ENCODE data around the gene PRKRIP1.
"Not testable (repeated sequence)": the region's sequence is repeated elsewhere in the genome, so short reads cannot be mapped to it uniquely, and the experiment has no call there.

The PRKRIP1 gene

DNA sequence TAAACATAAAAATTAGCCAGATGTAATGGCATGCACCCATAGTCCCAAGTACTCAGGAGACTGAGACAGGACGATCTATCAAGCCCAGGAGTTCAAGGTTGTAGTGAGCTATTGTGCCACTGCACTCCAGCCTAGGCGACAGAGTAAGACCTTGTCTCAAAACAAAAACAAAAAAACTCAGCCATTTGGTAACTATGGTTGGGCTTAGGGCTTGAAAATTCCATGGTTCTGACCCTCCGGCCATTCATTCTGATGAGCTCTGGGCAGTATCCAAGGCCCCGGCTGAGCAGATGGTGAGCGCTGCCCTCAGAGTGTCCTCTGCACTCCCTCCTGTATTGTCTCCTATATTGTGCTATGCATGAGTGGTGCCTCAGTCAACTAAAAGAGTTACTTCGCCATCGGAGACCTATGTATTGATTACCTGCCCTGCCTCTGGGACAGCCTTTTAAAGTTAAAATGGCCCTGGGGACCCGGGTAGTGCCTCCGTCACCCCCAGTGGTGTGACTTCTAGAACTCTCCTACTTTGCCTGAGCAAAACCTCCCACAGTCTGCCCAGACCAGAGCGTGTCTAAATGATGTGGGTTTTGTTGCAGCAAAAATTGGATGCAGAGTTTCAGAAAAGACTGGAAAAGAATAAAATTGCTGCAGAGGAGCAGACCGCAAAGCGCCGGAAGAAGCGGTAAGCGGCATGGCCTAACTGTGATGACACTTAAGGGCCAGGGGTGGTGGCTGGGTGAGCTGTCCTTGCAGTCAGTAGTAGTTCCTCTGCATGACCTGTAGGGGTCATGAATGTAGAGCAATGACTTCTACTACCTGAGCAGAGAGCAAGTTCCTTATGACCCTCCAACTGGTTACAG is 8.1 kb downstream of the PRKRIP1 start:
- no peak for FAIRE-seq

DNA sequence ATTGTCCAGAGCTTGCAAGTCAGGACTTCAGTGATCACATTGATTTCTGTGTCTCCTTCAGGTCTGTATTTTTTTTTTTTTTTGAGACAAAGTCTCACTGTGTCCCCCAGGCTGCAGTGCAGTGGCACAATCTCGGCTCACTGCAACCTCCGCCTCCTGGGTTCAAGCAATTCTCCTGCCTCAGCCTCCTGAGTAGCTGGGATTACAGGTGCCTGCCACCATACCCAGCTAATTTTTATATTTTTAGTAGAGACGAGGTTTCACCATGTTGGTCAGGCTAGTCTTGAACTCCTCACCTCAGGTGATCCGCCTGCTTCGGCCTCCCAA is 8.7 kb downstream of the PRKRIP1 start:
- not testable (repeated sequence) for FAIRE-seq

DNA sequence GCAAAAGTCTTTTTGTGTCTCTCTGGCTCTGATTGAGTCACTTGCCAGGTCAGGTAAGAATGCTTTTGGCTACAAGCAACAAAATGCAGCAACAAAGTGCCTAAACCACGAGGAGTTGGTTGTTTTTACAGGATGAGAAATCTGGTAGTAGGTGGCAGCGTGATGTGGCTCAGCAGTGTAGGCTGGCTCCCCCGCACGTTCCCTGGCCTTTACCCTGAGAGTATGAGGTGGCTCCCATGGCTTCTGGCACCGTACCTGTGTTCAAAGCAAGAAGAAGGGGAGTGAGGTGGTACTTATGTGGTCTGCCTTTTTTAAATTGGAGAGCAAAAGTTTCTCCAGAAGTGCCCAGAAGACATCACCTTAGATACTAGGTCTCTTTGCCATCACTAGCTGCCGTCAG is 11.7 kb downstream of the PRKRIP1 start:
- FAIRE-seq = no peak

DNA sequence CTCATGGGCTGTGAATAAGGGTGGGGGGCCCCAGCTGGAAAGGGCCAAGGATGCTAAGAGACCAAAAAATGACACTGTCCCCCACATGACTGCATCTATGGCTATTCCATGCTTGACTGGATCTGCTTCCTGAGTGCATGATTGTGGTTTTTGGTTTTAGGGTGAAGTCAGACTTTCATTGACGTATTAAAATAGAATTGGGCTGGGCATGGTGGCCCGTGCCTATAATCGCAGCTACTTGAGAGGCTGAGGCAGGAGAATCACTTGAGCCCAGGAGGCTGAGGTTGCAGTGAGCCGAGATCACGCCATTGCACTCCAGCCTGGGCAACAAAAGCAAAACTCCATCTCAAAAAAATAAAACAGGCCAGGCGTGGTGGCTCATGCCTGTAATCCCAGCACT is 12.4 kb downstream of the PRKRIP1 start:
- FAIRE-seq = not testable (repeated sequence)

DNA sequence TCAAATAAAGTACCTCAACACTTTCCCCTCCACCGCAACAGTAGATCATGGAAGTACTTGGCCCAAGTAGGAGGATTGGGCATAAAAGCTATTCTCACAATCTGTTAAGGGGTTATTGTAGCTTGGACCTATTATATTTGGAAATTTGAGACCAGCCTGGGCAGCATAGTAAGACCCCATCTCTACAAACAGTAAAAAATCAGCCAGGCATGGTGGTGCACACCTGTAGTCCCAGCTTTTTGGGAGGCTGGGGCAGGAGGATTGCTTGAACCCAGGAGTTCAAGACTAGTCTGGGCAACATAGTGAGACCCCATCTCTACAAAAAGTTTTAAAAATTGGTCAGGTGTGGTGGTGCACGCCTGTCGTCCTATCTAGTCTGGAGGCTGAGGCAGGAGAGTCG is 13.2 kb downstream of the PRKRIP1 start:
- FAIRE-seq = no peak

DNA sequence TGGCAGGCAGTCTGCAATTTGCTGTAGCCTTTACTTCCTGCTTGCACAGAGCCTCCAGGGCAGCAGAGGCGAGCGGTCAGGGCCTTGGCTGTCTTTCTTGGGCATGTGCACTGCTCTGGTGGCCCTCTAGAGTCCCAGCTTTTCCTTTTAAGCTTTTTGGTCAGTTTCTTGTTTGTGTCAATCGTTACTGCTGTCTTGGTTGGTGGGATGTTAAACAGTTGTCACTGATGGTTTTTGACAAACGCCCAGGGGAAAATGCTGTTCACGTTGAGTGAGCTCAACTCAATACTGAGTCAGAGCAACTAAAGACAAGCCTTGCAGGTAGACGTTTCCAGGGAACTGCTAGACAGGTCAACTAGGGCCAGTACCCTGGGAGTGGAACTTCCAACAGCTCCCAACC is 14.0 kb downstream of the PRKRIP1 start:
- FAIRE-seq = no peak

DNA sequence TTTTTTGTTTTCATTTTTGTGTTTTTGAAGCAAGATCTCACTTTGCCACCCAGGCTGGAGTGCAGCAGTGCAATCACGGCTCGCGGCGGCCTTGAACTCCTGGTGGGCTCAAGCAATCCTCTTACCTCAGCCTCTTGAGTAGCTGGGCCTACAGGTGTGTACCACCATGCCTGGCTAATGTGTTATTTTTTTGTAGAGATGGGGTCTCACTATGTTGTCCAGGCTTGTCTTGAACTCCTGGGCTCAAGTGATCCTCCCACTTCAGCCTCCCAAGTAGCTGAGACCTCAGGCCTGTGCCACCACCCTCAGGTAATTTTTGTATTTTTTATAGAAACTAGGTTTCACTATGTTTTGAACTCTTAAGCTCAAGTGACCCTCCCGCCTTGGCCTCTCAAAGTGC is 14.8 kb downstream of the PRKRIP1 start:
- no peak for FAIRE-seq

DNA sequence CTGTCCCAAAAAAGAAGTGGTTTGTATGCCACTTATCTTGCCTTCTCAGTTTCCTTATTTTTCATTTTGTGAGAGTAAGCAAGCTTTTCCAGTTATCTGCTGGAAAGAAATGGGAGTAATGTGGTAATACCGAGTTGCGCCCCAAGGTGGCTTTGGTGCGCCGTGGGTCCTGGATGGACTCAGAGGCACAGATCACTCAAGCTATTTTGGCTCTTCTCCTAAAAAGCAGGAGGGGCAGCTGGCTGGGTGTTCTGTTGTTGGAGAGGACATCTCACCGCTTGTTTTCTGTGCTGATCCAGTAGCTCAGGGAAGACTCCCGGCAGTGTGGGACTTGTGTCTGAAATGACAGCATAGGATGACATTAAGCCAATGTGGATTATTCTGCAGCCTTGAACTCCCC is 16.4 kb downstream of the PRKRIP1 start:
- FAIRE-seq = no peak

DNA sequence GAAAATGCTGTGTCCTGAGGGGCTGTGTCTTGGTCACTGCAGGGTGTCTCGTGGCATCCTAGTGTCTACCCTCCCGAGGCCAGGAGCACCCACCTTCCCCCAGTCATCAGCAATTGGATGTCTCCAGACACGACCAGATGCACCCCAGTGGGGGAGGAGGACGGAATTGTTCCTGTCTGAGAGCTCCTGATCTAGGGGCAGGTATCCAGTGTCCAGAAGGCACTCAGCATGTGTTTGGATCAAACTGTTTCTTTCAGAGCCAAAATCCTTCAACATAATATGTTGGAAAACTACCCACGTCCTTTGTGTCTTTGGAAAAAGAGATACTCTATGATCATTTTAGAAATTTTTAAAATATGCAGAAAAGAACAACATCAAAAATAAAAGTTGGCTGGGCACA is 16.9 kb downstream of the PRKRIP1 start:
- FAIRE-seq = no peak

DNA sequence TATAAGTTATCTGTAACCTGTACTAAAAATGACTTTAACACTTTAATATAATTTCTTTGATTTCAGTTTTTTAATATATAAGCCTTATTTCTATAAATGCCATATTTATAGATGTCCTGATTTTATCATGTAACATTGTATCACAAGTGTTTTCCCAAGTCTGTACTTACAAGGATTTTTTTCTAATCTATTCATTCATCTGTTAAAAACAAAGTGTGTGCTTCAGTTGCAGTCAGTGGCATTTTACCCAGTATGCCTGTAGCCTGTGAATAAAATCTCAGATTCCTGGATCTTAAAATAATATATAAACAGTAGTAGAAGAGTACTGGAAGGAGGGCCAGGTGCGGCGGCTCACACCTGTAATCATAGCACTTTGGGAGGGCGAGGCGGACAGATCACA is 17.4 kb downstream of the PRKRIP1 start:
- FAIRE-seq = no peak

DNA sequence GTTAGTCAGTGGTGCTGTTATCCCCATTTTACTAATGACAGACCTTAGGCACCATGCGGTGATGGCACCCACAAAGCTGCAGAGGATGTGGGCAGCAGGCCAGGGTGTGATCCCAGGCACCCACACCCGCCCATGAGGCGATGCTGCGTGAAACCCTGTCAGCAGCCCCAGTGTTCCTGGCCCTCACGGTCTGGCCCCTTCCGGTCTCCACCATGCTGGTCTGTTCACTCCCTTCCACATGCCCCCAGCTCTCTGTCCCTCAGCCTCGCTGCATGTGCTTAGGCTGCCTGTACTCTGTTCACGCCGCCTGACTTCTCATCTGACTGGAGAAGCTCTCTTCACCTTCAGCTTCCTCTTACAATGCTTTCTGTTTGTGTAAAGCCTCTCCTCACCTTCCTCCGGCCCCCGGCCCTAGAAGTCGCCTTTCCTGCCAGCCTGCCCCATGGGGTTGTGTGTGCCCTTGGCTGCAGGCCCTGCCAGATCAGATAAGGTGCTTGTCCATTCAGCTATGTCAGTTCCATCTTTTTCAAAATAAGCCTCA is 19.6 kb downstream of the PRKRIP1 start:
- no peak for FAIRE-seq

DNA sequence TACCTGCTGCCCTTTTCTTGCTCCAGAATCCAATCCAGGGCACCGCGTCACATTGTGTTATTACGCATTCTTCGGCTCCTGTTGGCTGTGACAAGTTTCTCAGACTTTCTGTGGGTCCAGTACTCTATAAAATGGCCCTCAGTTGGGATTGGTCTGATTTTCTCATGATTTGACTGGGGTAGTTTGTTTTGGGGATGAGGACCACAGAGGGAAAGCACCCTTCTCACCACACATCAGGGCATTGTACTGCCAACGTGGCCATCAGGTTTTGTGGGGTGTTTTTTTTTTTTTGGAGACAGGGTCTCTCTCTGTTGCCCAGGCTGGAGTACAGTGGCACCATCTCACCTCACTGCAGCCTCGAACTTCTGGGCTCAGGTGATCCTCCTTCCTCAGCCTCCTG is 20.2 kb downstream of the PRKRIP1 start:
- no peak for FAIRE-seq

DNA sequence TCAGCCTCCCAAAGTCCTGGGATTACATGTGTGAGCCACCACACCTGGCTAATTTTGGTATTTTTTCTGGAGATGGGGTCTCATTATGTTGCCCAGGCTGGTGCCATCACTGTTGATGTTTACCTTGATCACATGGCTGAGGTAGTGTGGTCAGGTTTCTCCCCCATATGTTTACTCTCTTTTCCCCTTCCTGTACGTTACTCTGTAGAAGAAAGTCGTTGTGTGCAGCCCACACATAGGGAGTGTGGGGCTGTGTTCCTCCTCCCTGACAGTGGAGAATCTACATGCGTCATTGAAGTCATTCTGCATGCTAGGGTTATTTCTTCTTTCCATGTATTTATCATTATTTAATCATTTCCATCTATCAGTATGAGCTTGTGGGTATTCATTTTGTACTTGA is 20.9 kb downstream of the PRKRIP1 start:
- no peak for FAIRE-seq

DNA sequence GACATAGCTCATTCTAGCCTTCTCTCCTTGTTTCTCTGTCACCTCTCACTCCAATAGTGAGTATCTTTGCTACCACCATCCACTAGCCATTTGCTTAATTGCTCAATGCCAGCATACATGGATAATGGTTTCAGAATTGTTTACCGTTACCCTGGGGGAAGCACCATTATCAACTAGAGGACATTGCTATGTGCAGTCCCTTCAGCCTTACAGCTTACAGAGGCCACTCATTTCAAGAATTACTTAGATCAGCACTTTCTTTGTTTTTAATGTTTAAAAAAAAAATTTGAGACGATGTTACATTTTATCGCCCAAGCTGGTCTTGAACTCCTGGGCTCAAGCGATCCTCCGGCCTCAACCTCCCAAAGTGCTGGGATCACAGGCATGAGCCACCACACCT is 22.4 kb downstream of the PRKRIP1 start:
- FAIRE-seq = no peak

DNA sequence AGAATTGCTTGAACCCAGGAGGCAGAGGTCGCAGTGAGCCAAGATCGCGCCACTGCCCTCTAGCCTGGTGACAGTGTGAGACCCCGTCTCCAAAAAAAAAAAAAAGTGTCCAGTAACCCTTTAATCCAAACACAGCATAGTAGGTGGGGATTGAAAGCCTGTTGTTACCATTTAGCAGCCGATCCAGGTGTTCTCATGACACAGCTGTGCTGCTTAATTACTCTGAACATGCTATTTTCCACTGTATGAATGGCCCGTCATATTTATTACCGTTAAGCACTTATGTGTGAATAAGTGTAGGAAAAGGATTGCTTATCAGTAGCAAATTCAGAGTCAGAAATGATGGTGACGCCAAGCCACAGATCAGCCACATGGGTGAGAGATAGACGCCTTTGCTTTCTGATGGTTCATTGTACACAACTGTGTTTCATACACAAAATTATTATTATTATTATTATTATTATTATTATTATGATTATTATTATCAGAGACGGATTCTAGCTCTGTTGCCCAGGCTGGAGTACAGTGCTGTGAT is 25.6 kb downstream of the PRKRIP1 start:
- FAIRE-seq = no peak

DNA sequence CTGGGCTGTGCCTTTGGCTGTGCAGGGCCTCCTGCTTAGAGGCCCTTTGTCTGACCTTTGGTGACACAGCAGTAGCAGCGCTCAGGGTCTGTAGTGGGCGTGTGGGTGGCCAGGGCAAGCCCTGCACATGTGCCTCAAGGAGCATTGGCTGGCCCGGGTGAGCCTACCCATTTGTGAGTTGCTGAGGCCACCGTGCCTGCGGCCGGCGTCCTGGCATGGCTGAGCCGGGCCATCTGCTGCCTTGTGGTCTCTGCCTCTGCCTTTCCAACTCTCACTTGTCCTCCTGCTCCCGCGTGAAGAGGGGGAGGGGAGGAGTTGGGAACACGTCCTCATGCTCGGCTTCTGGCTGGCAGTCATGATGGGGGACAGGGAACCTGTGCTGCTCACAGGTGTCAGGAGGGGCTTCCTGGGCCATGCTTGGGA is 28.0 kb downstream of the PRKRIP1 start:
- no peak for FAIRE-seq

DNA sequence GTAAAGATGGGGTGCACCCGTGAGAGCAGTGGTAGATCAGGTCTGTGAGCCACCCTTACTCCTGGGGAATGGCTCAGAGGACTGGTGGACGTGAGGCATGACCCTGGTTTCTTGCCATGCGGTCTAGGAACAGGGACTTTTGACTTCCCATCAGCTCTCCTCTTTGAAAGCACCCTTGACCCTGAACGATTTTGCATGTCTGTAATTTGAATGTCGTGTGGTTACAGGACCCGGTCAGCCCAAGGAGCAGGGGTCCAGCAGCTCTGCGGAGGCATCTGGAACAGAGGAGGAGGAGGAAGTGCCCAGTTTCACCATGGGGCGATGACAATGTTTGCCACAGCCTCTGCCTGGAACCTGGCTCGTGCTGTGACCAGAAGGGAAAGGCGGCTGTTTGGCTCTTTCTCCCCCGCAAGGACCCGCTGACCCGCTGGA is 28.6 kb downstream of the PRKRIP1 start:
- no peak for FAIRE-seq

DNA sequence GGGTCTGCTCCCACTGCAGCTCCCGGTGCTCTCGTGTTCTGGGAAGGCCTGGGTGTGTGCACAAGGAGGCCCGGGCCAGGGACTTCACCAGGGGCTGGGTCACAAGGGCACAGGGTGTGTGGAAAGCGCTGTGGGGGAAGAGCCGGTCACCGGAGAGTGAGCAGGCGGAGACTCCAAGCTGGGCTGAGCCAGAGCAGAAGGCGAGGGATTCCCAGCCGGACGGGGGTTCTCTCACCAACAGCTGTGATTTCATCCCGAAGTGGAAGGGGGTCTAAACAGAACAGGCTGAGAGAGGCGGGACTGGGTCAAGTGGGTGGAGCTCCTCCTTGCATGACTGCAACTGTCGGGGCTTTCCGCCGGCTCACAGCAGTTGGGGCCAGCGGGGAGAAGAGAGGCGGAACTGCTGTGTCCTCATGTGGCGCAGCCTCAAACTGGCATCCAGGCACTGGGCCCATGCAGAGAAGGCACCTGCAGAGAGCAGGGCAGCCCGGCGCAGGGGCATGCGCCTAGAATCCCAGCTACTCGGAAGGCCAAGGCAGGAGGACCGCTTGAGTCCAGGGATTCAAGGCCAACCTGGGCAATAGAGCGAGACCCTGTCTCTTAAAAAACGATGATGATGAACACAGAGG is 29.6 kb downstream of the PRKRIP1 start:
- FAIRE-seq = no peak

DNA sequence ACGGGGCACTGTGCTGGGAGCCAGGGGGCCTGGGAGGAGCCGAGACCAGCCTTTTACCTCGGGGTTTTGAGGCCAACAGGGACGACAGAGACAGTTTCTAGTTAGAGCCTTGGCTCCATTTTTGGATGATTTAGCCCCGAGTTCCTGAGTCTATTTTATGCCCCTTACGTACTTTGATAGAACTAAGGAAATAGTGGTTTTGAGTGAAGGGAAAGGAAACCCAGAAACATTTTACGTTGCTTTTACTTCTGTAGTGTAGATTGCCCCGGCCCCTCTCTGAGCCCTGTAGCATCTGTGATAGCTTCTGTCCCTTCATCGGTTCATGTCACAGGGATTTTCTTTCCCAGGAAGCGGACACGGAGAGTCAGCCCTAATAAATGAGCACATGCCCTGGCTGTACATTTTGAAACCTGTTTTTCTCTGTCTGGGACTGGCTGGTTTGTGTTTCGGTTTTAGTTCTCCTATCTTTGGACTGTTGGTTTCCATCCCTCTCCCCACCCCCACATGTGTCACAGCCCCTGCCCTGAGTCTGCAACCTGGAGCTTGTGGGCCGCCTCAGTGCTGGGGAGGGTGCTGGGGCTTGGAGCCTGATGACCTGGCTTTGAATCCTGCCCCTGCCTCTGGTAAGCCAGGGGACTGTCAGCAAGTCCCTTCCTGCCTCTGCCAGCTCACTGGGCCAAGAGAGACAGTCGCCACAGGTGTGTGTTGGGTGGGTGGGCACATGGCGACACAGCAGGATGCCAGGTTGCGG is 30.3 kb downstream of the PRKRIP1 start:
- FAIRE-seq = no peak

DNA sequence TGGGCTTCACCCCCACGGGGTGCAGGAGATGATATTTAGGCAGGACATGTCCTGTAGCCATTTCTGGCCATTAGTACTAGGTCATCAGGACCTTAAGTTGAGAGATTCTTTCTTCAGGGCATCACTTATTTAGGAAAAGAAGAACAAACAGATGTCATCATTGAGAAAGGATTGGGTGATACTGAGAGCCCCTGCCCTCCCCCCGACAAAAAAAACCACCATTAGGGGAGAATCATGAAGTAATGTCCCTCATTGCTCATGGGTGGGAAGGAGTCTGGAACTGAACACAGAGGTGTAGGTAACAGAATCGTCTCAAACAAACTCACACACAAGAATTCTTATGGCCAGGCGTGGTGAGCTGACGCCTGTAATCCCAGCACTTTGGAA is 30.8 kb downstream of the PRKRIP1 start:
- no peak for FAIRE-seq

DNA sequence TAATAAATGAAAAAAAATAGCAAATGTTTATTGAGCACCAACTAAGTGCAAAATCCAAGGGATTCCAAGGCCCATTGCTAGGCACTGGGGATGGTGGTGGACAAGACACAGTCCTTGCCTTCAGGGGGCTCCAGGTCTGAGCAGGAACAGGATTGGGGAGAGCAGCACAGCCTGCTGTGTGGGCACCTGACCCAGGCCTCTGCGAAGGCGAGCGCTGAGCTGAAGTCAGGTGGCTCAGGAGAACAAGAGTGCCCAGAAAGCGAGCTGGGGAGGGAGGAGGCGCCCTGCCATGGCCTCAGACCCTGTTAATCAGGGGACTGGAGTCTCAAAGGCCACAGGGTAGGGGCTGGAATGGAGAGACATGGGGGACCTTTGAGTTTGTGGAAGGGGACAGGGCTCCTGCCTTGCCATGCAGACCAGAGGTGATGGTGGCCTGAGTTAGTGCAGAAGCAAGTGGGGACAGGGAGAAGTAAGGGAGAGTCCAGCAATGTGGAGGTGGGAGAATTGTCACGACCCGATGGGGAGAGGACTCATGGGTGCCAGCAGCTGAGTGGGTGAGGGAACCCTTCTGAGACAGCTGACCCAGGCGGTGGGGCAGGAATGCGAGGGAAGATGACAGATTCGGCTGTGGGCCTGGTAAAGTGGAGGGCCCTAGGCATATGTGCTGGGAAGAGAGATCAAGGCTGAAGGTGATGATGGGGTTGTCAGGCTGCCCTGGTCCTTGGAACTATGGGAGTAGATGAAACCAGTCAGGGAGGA is 33.2 kb downstream of the PRKRIP1 start:
- FAIRE-seq = no peak

DNA sequence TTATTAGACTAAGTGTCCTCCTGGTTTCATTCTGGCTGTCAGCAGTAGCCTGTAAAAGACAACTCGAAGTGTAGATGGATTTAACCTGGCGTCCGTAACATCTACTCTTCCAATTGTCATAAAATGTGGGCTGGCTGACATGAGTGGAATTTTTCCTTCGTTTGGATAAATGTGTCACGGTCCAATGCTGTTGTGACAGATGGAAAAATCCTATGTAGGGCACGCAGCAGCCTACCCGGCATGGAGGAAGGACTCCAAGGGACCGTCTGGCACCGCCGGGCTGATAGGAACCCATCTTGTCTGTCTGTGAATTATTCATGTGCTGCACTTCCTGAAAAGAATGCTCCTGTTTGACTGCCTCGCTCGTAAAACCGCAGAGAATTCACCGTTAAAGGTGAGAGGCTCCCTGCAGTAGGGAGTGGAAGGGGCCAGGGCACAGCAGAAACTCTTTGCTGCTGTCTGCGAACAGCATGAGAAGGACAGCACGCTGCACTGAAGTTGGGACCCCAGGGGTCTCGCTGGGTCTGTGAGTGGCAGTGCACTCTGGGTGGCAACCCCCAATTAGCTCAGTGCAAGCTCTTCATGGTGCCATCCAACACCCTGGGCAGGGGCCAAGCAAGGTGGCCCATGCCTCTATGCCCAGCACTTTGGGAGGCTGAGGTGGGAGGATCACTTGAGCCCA is 35.6 kb downstream of the PRKRIP1 start:
- no peak for FAIRE-seq
